Daoy (cell line): ENCODE data around the gene CCDC33. TPM values are rescaled to one million over a fixed set of nuclear protein-coding genes. Genes with fewer than 3 reads are reported as not detected.

Experiments
- DNase-seq: peaks from one replicate; pipeline ENCODE4 v3.0.0-alpha.2; 2015; ENCODE audit warnings: low read depth
- total RNA-seq: library from RNA; depleted of rRNA; stranded (reverse); fragments of >200 nt; shearing (Covaris generic); gene quantifications from 2 replicates; pipeline ENCODE4 v1.2.3, GENCODE V29; 2014

The CCDC33 gene
- total RNA-seq, 1 experiment from 2014 or later, result 4.9 TPM

- DNase-seq, result no peak
Measured at GRCh38 chr15:74281147-74282133, 45.3 kb downstream of the CCDC33 start.

- DNase-seq, result no peak
Measured at GRCh38 chr15:74283368-74283767, 47.2 kb downstream of the CCDC33 start.

- peak; percentile 63 for DNase-seq
Measured at GRCh38 chr15:74289671-74290070, 53.5 kb downstream of the CCDC33 start.

- DNase-seq, result no peak
Measured at GRCh38 chr15:74290645-74291044, 54.5 kb downstream of the CCDC33 start.

- DNase-seq, result peak; percentile 95
Measured at GRCh38 chr15:74291101-74292071, 55.3 kb downstream of the CCDC33 start.

- DNase-seq, result no peak
Measured at GRCh38 chr15:74293021-74293810, 57.1 kb downstream of the CCDC33 start.

GRCh38 chr15:74294010-74294409, 57.9 kb downstream of the CCDC33 start:
- DNase-seq, result no peak

- no peak for DNase-seq
Measured at GRCh38 chr15:74295800-74296199, 59.7 kb downstream of the CCDC33 start.

- DNase-seq, result no peak
Measured at GRCh38 chr15:74297887-74298286, 61.8 kb downstream of the CCDC33 start.

- DNase-seq, result no peak
Measured at GRCh38 chr15:74300057-74300795, 64.1 kb downstream of the CCDC33 start.

GRCh38 chr15:74301583-74302361, 65.6 kb downstream of the CCDC33 start:
- DNase-seq, result no peak

- peak; percentile 52 for DNase-seq
Measured at GRCh38 chr15:74302821-74303359, 66.8 kb downstream of the CCDC33 start.

- no peak for DNase-seq
Measured at GRCh38 chr15:74303741-74304309, 67.7 kb downstream of the CCDC33 start.

GRCh38 chr15:74304431-74304830, 68.3 kb downstream of the CCDC33 start:
- DNase-seq, result no peak

GRCh38 chr15:74305687-74306086, 69.6 kb downstream of the CCDC33 start:
- DNase-seq, result no peak

GRCh38 chr15:74306781-74307217, 70.7 kb downstream of the CCDC33 start:
- DNase-seq, result no peak

GRCh38 chr15:74307827-74308811, 72.0 kb downstream of the CCDC33 start:
- DNase-seq, result peak; percentile 78
